Ovary (tissue), 9 donors: ENCODE data around the gene GLDN. TPM values are rescaled to one million over a fixed set of nuclear protein-coding genes. Genes with fewer than 3 reads are reported as not detected.
A peak's percentile ranks its signal among the peaks of the same experiment; 100 is the strongest.

Source experiments
- DNase-seq, 5 donors: peaks; one replicate each; pipeline ENCODE4 v3.0.0-alpha.2; 2019 to 2020
- H3K27ac ChIP-seq, 2 donors: fragments of 200-600 bp; one replicate each; pipeline versions ENCODE4 v1.5.1 to v1.8.0; 2019 to 2022
- H3K27me3 ChIP-seq: fragments of 200-600 bp; one replicate; pipeline ENCODE4 v1.8.0; 2022
- H3K36me3 ChIP-seq: fragments of 200-600 bp; sonication (generic); one replicate; pipeline ENCODE4 v1.5.1; 2019
- H3K4me1 ChIP-seq: one replicate; pipeline ENCODE4 v1.8.1; 2013; ENCODE audit warnings: mild to moderate bottlenecking, moderate library complexity; ENCODE audit not compliant: insufficient read depth
- H3K4me3 ChIP-seq: fragments of 200-600 bp; sonication (generic); one replicate; pipeline ENCODE4 v1.5.1; 2017
- H3K9me3 ChIP-seq, 2 donors: fragments of 200-600 bp in 1 of 2; sonication (generic) in 1 of 2; one replicate each; pipeline versions ENCODE4 v1.5.1 to v1.8.1; 2013 to 2019; ENCODE audit warnings: mild to moderate bottlenecking in 1 of 2, moderate library complexity in 1 of 2
- CTCF ChIP-seq, 3 donors: fragments of 450-650 bp in 2 of 3; fragments of 200-600 bp in 1 of 3; IDR thresholded peaks; one replicate each; pipeline versions ENCODE4 v1.5.1 to v1.8.0; 2016 to 2022; ENCODE audit warnings: antibody characterized with exemption in 3 of 3, mild to moderate bottlenecking in 1 of 3
- EP300 ChIP-seq: sonication (generic); formaldehyde crosslinking; IDR thresholded peaks from one replicate; pipeline ENCODE4 v1.6.1; 2017; ENCODE audit warnings: antibody characterized with exemption
- POLR2A ChIP-seq: fragments of 450-650 bp; IDR thresholded peaks from one replicate; pipeline ENCODE4 v1.6.1; 2017; ENCODE audit warnings: antibody characterized with exemption, mild to moderate bottlenecking, moderate library complexity
- WGBS, 3 donors: extraction: QIAGEN DNeasy Blood & Tissue Kit in 1 of 3; methylation state at CpG; one replicate each; pipeline versions ENCODE4 v1.1.5 to v1.1.7; 2013 to 2017; 5-methylcytosine and 5-hydroxymethylcytosine counted together
- intact Hi-C, 4 donors: fragments of 100-400 bp; cut with DNase I; formaldehyde crosslinking; loops; one replicate each; pipeline versions ENCODE4 v1.11.0 to v1.15.1; 2022 to 2023
- polyA plus RNA-seq, 2 donors: library from polyadenylated mRNA; stranded (reverse); fragments of 200-250 nt in 1 of 2; fragments of 350-450 nt in 1 of 2; fragmentation: Illumina TruSeq in 1 of 2; extraction: RNeasy Lipid Tissue Mini Kit (QIAGEN cat#74804) in 1 of 2; gene quantifications; one replicate each; pipeline ENCODE4 v1.2.3, GENCODE V29; 2013 to 2014
- total RNA-seq, 7 donors: library from RNA; depleted of rRNA in 2 of 7; stranded (reverse); fragments of >200 nt in 2 of 7; fragmentation: NEBNext Ultra II Directional in 3 of 7; extraction: Animal tissue kit (Norgen Biotek cat#: 25700) in 3 of 7; gene quantifications; one replicate each; pipeline versions ENCODE4 v1.1.0 to v1.2.4, GENCODE V29; 2016 to 2023
- donor health status: DM: no; HTN: no; CAD: no; lungs with moderate emphysema.
- donor health status: DM: no; HTN: no; CAD: no.
- donor health status: Bipolar disorder and iron deficiency.
- donor health status: DM: yes; HTN: yes; CAD: no.
- donor health status: DM: no; HTN: no; CAD: no.
- donor health status: DM: yes; HTN: yes; CAD: no.

GLDN gene
- total and polyA plus RNA-seq, 9 donors, result 0.33 to 10.3 (median 2.3) TPM; not detected in 1

GRCh38 chr15:51378406-51378805 is 37.0 kb downstream of the GLDN start:
- no peaks in the 10 kb centered on the region for H3K27me3 ChIP-seq
- H3K36me3 ChIP-seq, result no peaks in the 10 kb centered on the region
- H3K4me1 ChIP-seq, result no peaks in the 10 kb centered on the region
- H3K27ac ChIP-seq, result no peak overlapping the region
- H3K9me3 ChIP-seq, result no peaks in the 10 kb centered on the region
- TF ChIP-seq POLR2A, result no peak
- TF ChIP-seq EP300, result no peak
- no peak for TF ChIP-seq CTCF (IDR thresholded peaks at IDR 0.05)
- 83 to 98% (median 92%) methylated on average over 4 of the region's 4 CpGs for WGBS, 3 donors
- intact Hi-C loops, result no loop called here
- H3K4me3 ChIP-seq, result no peak overlapping the region
- DNase-seq, result no peak

- Histone ChIP-seq H3K9me3 (no peaks in the 10 kb centered on the region), H3K36me3 (no peaks in the 10 kb centered on the region), H3K27ac (no peak overlapping the region), H3K4me3 (no peak overlapping the region), H3K4me1 (no peaks in the 10 kb centered on the region), H3K27me3 (no peaks in the 10 kb centered on the region)
- no peak for DNase-seq
- 62 to 66% (median 64%) methylated on average over 4 of the region's 4 CpGs for WGBS, 3 donors
- intact Hi-C loops, result no loop called here
- TF ChIP-seq POLR2A (no peak), CTCF (IDR thresholded peaks at IDR 0.05) (no peak), EP300 (no peak)
Measured at GRCh38 chr15:51379390-51379789, 37.9 kb downstream of the GLDN start.

GRCh38 chr15:51380999-51381806 is 39.7 kb downstream of the GLDN start:
- Histone ChIP-seq H3K4me1 (no peaks in the 10 kb centered on the region), H3K9me3 (no peaks in the 10 kb centered on the region), H3K27me3 (no peaks in the 10 kb centered on the region), H3K36me3 (no peaks in the 10 kb centered on the region), H3K27ac (no peak overlapping the region), H3K4me3 (no peak overlapping the region)
- TF ChIP-seq CTCF (IDR thresholded peaks at IDR 0.05) (peak; percentile 17 to 73 (median 65)), POLR2A (no peak)
- 30 to 33% (median 32%) methylated on average over 14 of the region's 14 CpGs for WGBS, 3 donors
- intact Hi-C loops, result loop anchor here in 3 of 4 donors (2.0 to 10.0 kb wide), 4 partner anchors 96 to 216 kb away; no protein-coding TSS in a partner anchor
- DNase-seq, result peak in 1 of 5 donors; percentile 39

- TF ChIP-seq EP300 (no peak), CTCF (IDR thresholded peaks at IDR 0.05) (no peak), POLR2A (no peak)
- no peak overlapping the region for H3K4me3 ChIP-seq
- intact Hi-C loops, result loop anchor here in 2 of 4 donors (5.0 to 10.0 kb wide), 3 partner anchors 98 to 218 kb away; no protein-coding TSS in a partner anchor
- no peaks in the 10 kb centered on the region for H3K9me3 ChIP-seq
- DNase-seq, result no peak
- WGBS, 3 donors, result 14 to 24% (median 23%) methylated on average over 4 of the region's 4 CpGs
- H3K27me3 ChIP-seq, result no peaks in the 10 kb centered on the region
- no peaks in the 10 kb centered on the region for H3K4me1 ChIP-seq
- no peak overlapping the region for H3K27ac ChIP-seq
- no peaks in the 10 kb centered on the region for H3K36me3 ChIP-seq
Measured at GRCh38 chr15:51382787-51383186, 41.3 kb downstream of the GLDN start.
